Fibroblast of skin of right quadriceps (primary cell): ENCODE measurements around the gene SYNGR4.

Experiments used
- DNase-seq: peaks from one replicate; pipeline ENCODE4 v3.0.0-alpha.2; 2013

SYNGR4 gene

GRCh38 chr19:48341515-48342413, 22.4 kb upstream of the SYNGR4 start:
- DNase-seq = no peak

GRCh38 chr19:48342414-48342738, 21.8 kb upstream of the SYNGR4 start:
- no peak for DNase-seq

- DNase-seq = no peak
Measured at GRCh38 chr19:48342841-48343540, 21.2 kb upstream of the SYNGR4 start.

GRCh38 chr19:48344892-48345291, 19.3 kb upstream of the SYNGR4 start:
- no peak for DNase-seq

- no peak for DNase-seq
Measured at GRCh38 chr19:48346191-48346590, 18.0 kb upstream of the SYNGR4 start.

GRCh38 chr19:48348045-48348444, 16.1 kb upstream of the SYNGR4 start:
- DNase-seq = no peak

GRCh38 chr19:48348737-48349136, 15.4 kb upstream of the SYNGR4 start:
- no peak for DNase-seq

- DNase-seq = no peak
Measured at GRCh38 chr19:48350856-48351255, 13.3 kb upstream of the SYNGR4 start.

- DNase-seq = peak; percentile 48
Measured at GRCh38 chr19:48351341-48351752, 12.8 kb upstream of the SYNGR4 start.

GRCh38 chr19:48353677-48354076, 10.5 kb upstream of the SYNGR4 start:
- DNase-seq = no peak

GRCh38 chr19:48354332-48354992, 9.7 kb upstream of the SYNGR4 start:
- no peak for DNase-seq

GRCh38 chr19:48355365-48355954, 8.7 kb upstream of the SYNGR4 start:
- DNase-seq = no peak

- no peak for DNase-seq
Measured at GRCh38 chr19:48359123-48359522, 5.0 kb upstream of the SYNGR4 start.

- DNase-seq = no peak
Measured at GRCh38 chr19:48361912-48362311, 2.3 kb upstream of the SYNGR4 start.

GRCh38 chr19:48362716-48363499, 1.3 kb upstream of the SYNGR4 start:
- DNase-seq = peak; percentile 94

- DNase-seq = no peak
Measured at GRCh38 chr19:48363500-48363809, 712 bp upstream of the SYNGR4 start.

GRCh38 chr19:48364598-48365348, 606 bp downstream of the SYNGR4 start:
- no peak for DNase-seq

GRCh38 chr19:48365602-48366001, 1.4 kb downstream of the SYNGR4 start:
- no peak for DNase-seq

GRCh38 chr19:48367855-48368254, 3.7 kb downstream of the SYNGR4 start:
- no peak for DNase-seq

- no peak for DNase-seq
Measured at GRCh38 chr19:48368936-48369335, 4.8 kb downstream of the SYNGR4 start.

GRCh38 chr19:48370955-48371354, 6.8 kb downstream of the SYNGR4 start:
- DNase-seq = no peak

- DNase-seq = no peak
Measured at GRCh38 chr19:48371367-48371766, 7.2 kb downstream of the SYNGR4 start.
